ENCODE results near the gene DCLK2.

Gene DCLK2

GRCh38 chr4:150242820-150243458, 164.7 kb downstream of the DCLK2 start:
- H3K4me2 ChIP-seq (ENCODE audit: low read depth, low read length, poor library complexity, severe bottlenecking), result no peak overlapping the region
- H2AFZ ChIP-seq (ENCODE audit: low read depth, low read length, severe bottlenecking), result no peak overlapping the region
- no peaks in the 10 kb centered on the region for H3F3A ChIP-seq (ENCODE audit: insufficient read depth)
- H3K9me3 ChIP-seq (ENCODE audit: insufficient read depth, low read length), result no peaks in the 10 kb centered on the region
- no peaks in the 10 kb centered on the region for H3K36me3 ChIP-seq (ENCODE audit: low read length)
- TF ChIP-seq, protein P1, sequence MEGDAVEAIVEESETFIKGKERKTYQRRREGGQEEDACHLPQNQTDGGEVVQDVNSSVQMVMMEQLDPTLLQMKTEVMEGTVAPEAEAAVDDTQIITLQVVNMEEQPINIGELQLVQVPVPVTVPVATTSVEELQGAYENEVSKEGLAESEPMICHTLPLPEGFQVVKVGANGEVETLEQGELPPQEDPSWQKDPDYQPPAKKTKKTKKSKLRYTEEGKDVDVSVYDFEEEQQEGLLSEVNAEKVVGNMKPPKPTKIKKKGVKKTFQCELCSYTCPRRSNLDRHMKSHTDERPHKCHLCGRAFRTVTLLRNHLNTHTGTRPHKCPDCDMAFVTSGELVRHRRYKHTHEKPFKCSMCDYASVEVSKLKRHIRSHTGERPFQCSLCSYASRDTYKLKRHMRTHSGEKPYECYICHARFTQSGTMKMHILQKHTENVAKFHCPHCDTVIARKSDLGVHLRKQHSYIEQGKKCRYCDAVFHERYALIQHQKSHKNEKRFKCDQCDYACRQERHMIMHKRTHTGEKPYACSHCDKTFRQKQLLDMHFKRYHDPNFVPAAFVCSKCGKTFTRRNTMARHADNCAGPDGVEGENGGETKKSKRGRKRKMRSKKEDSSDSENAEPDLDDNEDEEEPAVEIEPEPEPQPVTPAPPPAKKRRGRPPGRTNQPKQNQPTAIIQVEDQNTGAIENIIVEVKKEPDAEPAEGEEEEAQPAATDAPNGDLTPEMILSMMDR (IDR thresholded peaks at IDR 0.05; ENCODE audit: insufficient read depth, low read length, poor library complexity, severe bottlenecking), result peak; percentile 70
- no peak for TF ChIP-seq EZH2phosphoT487 (conservative IDR thresholded peaks at IDR 0.05; ENCODE audit: low read length)
- H3K4me3 ChIP-seq (ENCODE audit: insufficient read depth, low read length, poor library complexity, severe bottlenecking), result no peak overlapping the region
- no peak overlapping the region for H3K9ac ChIP-seq (ENCODE audit: low read length)
- H3K9me2 ChIP-seq (replicated peaks; ENCODE audit: insufficient read depth, low read length), result no peaks in the 10 kb centered on the region
- H3K27ac ChIP-seq (ENCODE audit: low read depth, low read length), result no peak overlapping the region
- H3K79me2 ChIP-seq (ENCODE audit: insufficient read depth, low read length), result no peaks in the 10 kb centered on the region
- no peaks in the 10 kb centered on the region for H4K20me1 ChIP-seq (ENCODE audit: low read depth, low read length)
- H3K27me3 ChIP-seq (ENCODE audit: low read length), result 0 out of 2 replicates have a peak, but pooled peaks cover under 1% of the 10 kb centered on the region

GRCh38 chr4:150243932-150244331, 165.7 kb downstream of the DCLK2 start:
- Histone ChIP-seq H3K36me3 (ENCODE audit: low read length) (no peaks in the 10 kb centered on the region), H3K4me2 (ENCODE audit: low read depth, low read length, poor library complexity, severe bottlenecking) (no peak overlapping the region), H3K27me3 (ENCODE audit: low read length) (no peaks in the 10 kb centered on the region), H3K27ac (ENCODE audit: low read depth, low read length) (no peak overlapping the region), H3K9me2 (replicated peaks; ENCODE audit: insufficient read depth, low read length) (no peaks in the 10 kb centered on the region), H3F3A (ENCODE audit: insufficient read depth) (no peaks in the 10 kb centered on the region), H3K9me3 (ENCODE audit: insufficient read depth, low read length) (no peaks in the 10 kb centered on the region), H4K20me1 (ENCODE audit: low read depth, low read length) (no peaks in the 10 kb centered on the region), H3K9ac (ENCODE audit: low read length) (no peak overlapping the region), H3K79me2 (ENCODE audit: insufficient read depth, low read length) (no peaks in the 10 kb centered on the region), H3K4me3 (ENCODE audit: insufficient read depth, low read length, poor library complexity, severe bottlenecking) (no peak overlapping the region), H2AFZ (ENCODE audit: low read depth, low read length, severe bottlenecking) (no peak overlapping the region)
- TF ChIP-seq EZH2phosphoT487 (conservative IDR thresholded peaks at IDR 0.05; ENCODE audit: low read length), result no peak
- TF ChIP-seq, protein P1 (IDR thresholded peaks at IDR 0.05; ENCODE audit: insufficient read depth, low read length, poor library complexity, severe bottlenecking), result no peak

- no peak overlapping the region for H3K4me2 ChIP-seq (ENCODE audit: low read depth, low read length, poor library complexity, severe bottlenecking)
- no peaks in the 10 kb centered on the region for H3K27me3 ChIP-seq (ENCODE audit: low read length)
- no peaks in the 10 kb centered on the region for H3K79me2 ChIP-seq (ENCODE audit: insufficient read depth, low read length)
- TF ChIP-seq, protein P1 (IDR thresholded peaks at IDR 0.05; ENCODE audit: insufficient read depth, low read length, poor library complexity, severe bottlenecking), result no peak
- TF ChIP-seq EZH2phosphoT487 (conservative IDR thresholded peaks at IDR 0.05; ENCODE audit: low read length), result no peak
- H4K20me1 ChIP-seq (ENCODE audit: low read depth, low read length), result no peaks in the 10 kb centered on the region
- H3K4me3 ChIP-seq (ENCODE audit: insufficient read depth, low read length, poor library complexity, severe bottlenecking), result no peak overlapping the region
- no peaks in the 10 kb centered on the region for H3K36me3 ChIP-seq (ENCODE audit: low read length)
- no peaks in the 10 kb centered on the region for H3K9me2 ChIP-seq (replicated peaks; ENCODE audit: insufficient read depth, low read length)
- H2AFZ ChIP-seq (ENCODE audit: low read depth, low read length, severe bottlenecking), result no peak overlapping the region
- no peaks in the 10 kb centered on the region for H3K9me3 ChIP-seq (ENCODE audit: insufficient read depth, low read length)
- no peak overlapping the region for H3K9ac ChIP-seq (ENCODE audit: low read length)
- no peak overlapping the region for H3K27ac ChIP-seq (ENCODE audit: low read depth, low read length)
- H3F3A ChIP-seq (ENCODE audit: insufficient read depth), result no peaks in the 10 kb centered on the region
Observed at GRCh38 chr4:150244600-150244999, 166.4 kb downstream of the DCLK2 start.

Data from SU-DHL-6 (cell line).